K562 (cell line): ENCODE results near the gene MRPL33. TPM values are rescaled to one million over a fixed set of nuclear protein-coding genes. Genes with fewer than 3 reads are reported as not detected.

Experiments
- ATAC-seq: fragments of 200-7000 bp; cut with Tn5 transposase; 3 replicates; pipeline ENCODE4 v1.9.1; 2020; ENCODE audit warnings: moderate library complexity
- BruUV-seq: library from RNA; stranded (reverse); fragments of 400-500 nt; replicated peaks from 2 replicates; lab custom pipeline; 2021; lab: Mats Ljungman, UMichigan
- CTCF ChIA-PET: fragments of 300-600 bp; formaldehyde crosslinking; extraction: SDS; loops from one replicate; lab custom pipeline; 2021; ENCODE audit warnings: low intra/inter-chr PET ratio; lab: Yijun Ruan, JAX
- POLR2A ChIA-PET: fragments of 300-600, 350-650 bp; sonication (Branson Sonifier 250); formaldehyde crosslinking; extraction: SDS; loops from one replicate; lab custom pipeline; 2021; ENCODE audit warnings: antibody characterized with exemption, inconsistent platforms; lab: Yijun Ruan, JAX
- DNase-seq, 4 experiments: peaks; one replicate each; pipeline versions ENCODE4 v3.0.0 to v3.0.0-alpha.2; 2011 to 2018; ENCODE audit warnings: low spot score in 3 of 4, mixed read lengths in 3 of 4; ENCODE audit errors: extremely low read depth in 1 of 4
- FAIRE-seq: peaks from 2 replicates; lab custom pipeline; 2011; peaks lifted over from hg19 to GRCh38; lab: Jason Lieb, UNC
- H2AFZ ChIP-seq: 2 replicates; pipeline ENCODE4 v1.6.0; 2011; ENCODE audit warnings: low read depth, low read length, control low read depth, inconsistent platforms
- H3K27ac ChIP-seq: fragments of 200-600 bp; 3 replicates; pipeline ENCODE4 v1.8.0; 2011; ENCODE audit warnings: low read depth, mild to moderate bottlenecking, control low read depth, inconsistent platforms, low read length, moderate library complexity, mixed read lengths; ENCODE audit errors: extremely low read depth
- H3K27me3 ChIP-seq, 2 experiments: fragments of 300-600 bp in 1 of 2; 2 replicates in 1 of 2; 3 replicates in 1 of 2; pipeline versions ENCODE4 v1.6.0 to v1.8.0; 2011; ENCODE audit warnings: inconsistent platforms in 2 of 2, low read length in 2 of 2, mild to moderate bottlenecking in 1 of 2, mixed read lengths in 1 of 2, moderate library complexity in 1 of 2; ENCODE audit not compliant: control insufficient read depth in 2 of 2, insufficient read depth in 2 of 2
- H3K36me3 ChIP-seq: fragments of 300-600 bp; 3 replicates; pipeline ENCODE4 v1.8.0; 2011; ENCODE audit warnings: mild to moderate bottlenecking, low read length, inconsistent platforms; ENCODE audit not compliant: control insufficient read depth, insufficient read depth
- H3K4me1 ChIP-seq, 2 experiments: fragments of 200-600 bp in 1 of 2; replicated peaks in 1 of 2; 2 replicates in 1 of 2; 3 replicates in 1 of 2; pipeline versions ENCODE4 v1.5.1 to v1.8.0; 2011; ENCODE audit warnings: inconsistent platforms in 2 of 2, low read length in 2 of 2, mild to moderate bottlenecking in 1 of 2, mixed read lengths in 1 of 2, moderate library complexity in 1 of 2; ENCODE audit not compliant: control insufficient read depth in 2 of 2, insufficient read depth in 2 of 2
- H3K4me2 ChIP-seq: 2 replicates; pipeline ENCODE4 v1.6.1; 2011; ENCODE audit warnings: low read length, control low read depth, inconsistent platforms, mixed read lengths; ENCODE audit not compliant: insufficient read depth
- H3K4me3 ChIP-seq: fragments of 200-600 bp; sonication (generic), shearing (Covaris generic); 2 replicates; pipeline ENCODE4 v1.5.1; 2016; ENCODE audit warnings: control low read depth, inconsistent platforms
- H3K79me2 ChIP-seq: fragments of 200-600 bp; 3 replicates; pipeline ENCODE4 v1.8.0; 2011; ENCODE audit warnings: low read length, inconsistent platforms; ENCODE audit not compliant: control insufficient read depth, insufficient read depth
- H3K9ac ChIP-seq, 2 experiments: 2 replicates each; pipeline versions ENCODE4 v1.6.0 to v1.6.1; 2011; ENCODE audit warnings: low read depth in 2 of 2, low read length in 2 of 2, control low read depth in 1 of 2, inconsistent platforms in 1 of 2, mild to moderate bottlenecking in 1 of 2, mixed read lengths in 1 of 2; ENCODE audit not compliant: insufficient read depth in 1 of 2
- H3K9me1 ChIP-seq: one replicate; pipeline ENCODE4 v1.6.0; 2011; ENCODE audit warnings: inconsistent platforms, mild to moderate bottlenecking, low read length, moderate library complexity; ENCODE audit not compliant: control insufficient read depth, insufficient read depth
- H3K9me3 ChIP-seq: replicated peaks from 2 replicates; pipeline ENCODE4 v1.5.1; 2011; ENCODE audit warnings: low read depth, low read length, inconsistent platforms; ENCODE audit not compliant: control insufficient read depth, insufficient read depth
- H4K20me1 ChIP-seq: replicated peaks from 2 replicates; pipeline ENCODE4 v1.6.1; 2011; ENCODE audit warnings: low read length, inconsistent platforms, mixed read lengths; ENCODE audit not compliant: control insufficient read depth, insufficient read depth
- ELF1 ChIP-seq: fragments of 200-800 bp; sonication (Bioruptor generic); IDR thresholded peaks from 2 replicates; pipeline ENCODE4 v1.6.1; 2016; ENCODE audit warnings: missing genetic modification characterization, missing compliant biosample characterization
- GTF2A2 ChIP-seq: IDR thresholded peaks from 2 replicates; pipeline ENCODE4 v1.6.1; 2016; ENCODE audit warnings: mild to moderate bottlenecking, missing genetic modification characterization, missing compliant biosample characterization
- RBM34 ChIP-seq: fragments of 200-400 bp; formaldehyde crosslinking; IDR thresholded peaks from 2 replicates; pipeline ENCODE4 v1.6.1; 2018; ENCODE audit warnings: low read length, borderline replicate concordance; ENCODE audit not compliant: insufficient read depth
- SMARCA5 ChIP-seq: fragments of 450-650 bp; IDR thresholded peaks from 2 replicates; pipeline ENCODE4 v1.6.1; 2016
- SOX6 ChIP-seq: fragments of 450-650 bp; IDR thresholded peaks from 2 replicates; pipeline ENCODE4 v1.6.1; 2014; ENCODE audit warnings: mild to moderate bottlenecking
- ZNF408 ChIP-seq: fragments of 250-450 bp; sonication (Bioruptor Pico); IDR thresholded peaks from 2 replicates; pipeline ENCODE4 v1.4.0; 2020; ENCODE audit warnings: low read depth, mild to moderate bottlenecking, moderate library complexity
- ZNF584 ChIP-seq: fragments of 200-800 bp; sonication (Bioruptor generic); IDR thresholded peaks from 2 replicates; pipeline ENCODE4 v1.6.1; 2016; ENCODE audit warnings: low read depth, mild to moderate bottlenecking, missing genetic modification characterization, missing compliant biosample characterization
- ZSCAN29 ChIP-seq: fragments of 450-650 bp; IDR thresholded peaks from 2 replicates; pipeline ENCODE4 v1.6.1; 2017
- WGBS: fragments of 100-300 bp; shearing (Covaris generic); methylation state at CpG from one replicate; pipeline ENCODE4 v1.1.6; 2016; ENCODE audit warnings: low coverage, mixed read lengths; ENCODE audit not compliant: insufficient coverage; ENCODE audit errors: missing lambda C conversion rate; 5-methylcytosine and 5-hydroxymethylcytosine counted together
- in situ Hi-C: fragments of 300-500 bp; cut with MboI; formaldehyde crosslinking; loops from 4 replicates; pipeline ENCODE4 v1.15.0; 2018; ENCODE audit warnings: inconsistent platforms, mixed read lengths
- intact Hi-C: fragments of 100-400 bp; cut with micrococcal nuclease; formaldehyde crosslinking; loops from 2 replicates; pipeline ENCODE4 v1.14.2; 2022
- polyA plus RNA-seq, 8 experiments: library from polyadenylated mRNA; depleted of rRNA in 4 of 8; stranded (reverse) in 5 of 8; unstranded in 3 of 8; fragments of >200 nt; fragmentation: Nextera tagmentation in 2 of 8; fragmentation: Illumina TruSeq in 1 of 8; extraction: Ambion mirVana in 2 of 8; extraction: Trizol in 1 of 8; gene quantifications; 2 replicates each; pipeline versions ENCODE4 v1.2.1 to v1.2.3, GENCODE V29; 2011 to 2014; ENCODE audit warnings: inconsistent platforms in 1 of 8, missing spikeins in 1 of 8
- total RNA-seq, 7 experiments: library from RNA; depleted of rRNA in 6 of 7; stranded (reverse); fragments of >200 nt in 6 of 7; fragmentation: Illumina TruSeq in 2 of 7; extraction: Trizol in 2 of 7; gene quantifications; 2 replicates each; pipeline versions ENCODE4 v1.2.1 to v1.2.3, GENCODE V29; 2011 to 2021; ENCODE audit warnings: low replicate concordance in 1 of 7
- TF ChIP-seq, protein P1 (sequence below): fragments of 450-650 bp; IDR thresholded peaks from 2 replicates; pipeline ENCODE4 v1.6.1; 2016; ENCODE audit warnings: low read depth

Gene MRPL33
- total and polyA plus RNA-seq, 9 of the 15 experiments (the other 6 are each of a cell fraction or from before 2014, with no cell fraction given): 68.3 to 338 (median 226) TPM

DNA sequence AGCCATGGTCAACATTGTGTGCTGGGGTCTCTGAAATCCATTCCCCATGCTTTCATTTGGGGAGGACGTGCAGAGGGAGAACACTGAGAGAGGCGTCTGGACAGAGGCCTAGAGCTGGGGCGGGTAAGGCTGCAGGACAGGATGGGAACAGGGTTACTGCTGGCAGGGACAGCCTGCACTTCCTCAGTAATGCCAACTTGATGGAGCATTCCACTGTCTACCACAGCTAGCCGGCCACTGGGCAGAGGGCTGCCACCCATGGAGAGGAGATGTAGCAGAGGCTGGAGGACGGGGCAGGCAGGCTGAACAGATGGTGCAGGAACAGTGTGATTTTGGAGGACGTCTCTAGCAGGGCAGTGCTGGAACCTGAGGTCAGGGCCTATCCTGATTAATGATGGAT lies 29.3 kb downstream of the MRPL33 start (continued):
- TF ChIP-seq SOX6 (no peak), ZNF408 (CRISPR knock-in tag) (no peak), SMARCA5 (no peak)

DNA sequence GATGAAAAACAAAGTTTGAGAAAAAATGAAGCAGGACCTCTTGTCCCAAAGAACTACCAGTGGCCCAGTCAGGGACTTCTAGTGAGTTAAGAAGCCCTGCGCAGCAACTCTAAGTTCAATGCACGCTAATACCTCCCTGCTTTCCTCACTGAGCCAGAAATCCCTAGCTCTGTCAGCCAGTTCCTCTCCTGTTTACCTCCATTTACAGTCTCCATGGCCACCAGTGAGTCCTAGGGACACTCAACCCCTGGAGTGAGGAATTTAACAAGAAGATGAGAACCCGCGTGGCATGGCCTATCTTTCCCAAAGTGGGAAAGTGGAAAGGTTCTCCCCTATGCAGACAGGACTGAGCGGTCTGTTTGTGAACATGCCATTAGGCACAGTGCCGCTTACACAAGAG lies 31.0 kb downstream of the MRPL33 start:
- DNase-seq: no peak
- Histone ChIP-seq H3K79me2 (no peaks in the 10 kb centered on the region), H3K27ac (no peak overlapping the region), H3K27me3 (peaks cover 18 to 37% of the 10 kb centered on the region in 2 experiments), H3K4me1 (no peaks in the 10 kb centered on the region; a peak in 1 of 5 replicates), H4K20me1 (no peaks in the 10 kb centered on the region; the same call in 1 of the 2 replicates), H3K4me3 (no peak overlapping the region), H3K9me3 (no peaks in the 10 kb centered on the region), H3K4me2 (no peak overlapping the region), H3K9me1 (no peaks in the 10 kb centered on the region), H2AFZ (no peak overlapping the region), H3K36me3 (no peaks in the 10 kb centered on the region), H3K9ac (no peak overlapping the region)
- WGBS: 13% methylated on average over 6 of the region's 6 CpGs
- no TSS peak for BruUV-seq
- ChIA-PET POLR2A (no interaction called here), CTCF (no interaction called here)
- in situ Hi-C loops (no loop called here), intact Hi-C loops (no loop called here)
- no peak for FAIRE-seq
- no peak for ATAC-seq
- TF ChIP-seq GTF2A2 (no peak), ZNF584 (CRISPR knock-in tag) (no peak), RBM34 (no peak), ZSCAN29 (no peak), ELF1 (tag) (no peak)
- TF ChIP-seq, protein P1, sequence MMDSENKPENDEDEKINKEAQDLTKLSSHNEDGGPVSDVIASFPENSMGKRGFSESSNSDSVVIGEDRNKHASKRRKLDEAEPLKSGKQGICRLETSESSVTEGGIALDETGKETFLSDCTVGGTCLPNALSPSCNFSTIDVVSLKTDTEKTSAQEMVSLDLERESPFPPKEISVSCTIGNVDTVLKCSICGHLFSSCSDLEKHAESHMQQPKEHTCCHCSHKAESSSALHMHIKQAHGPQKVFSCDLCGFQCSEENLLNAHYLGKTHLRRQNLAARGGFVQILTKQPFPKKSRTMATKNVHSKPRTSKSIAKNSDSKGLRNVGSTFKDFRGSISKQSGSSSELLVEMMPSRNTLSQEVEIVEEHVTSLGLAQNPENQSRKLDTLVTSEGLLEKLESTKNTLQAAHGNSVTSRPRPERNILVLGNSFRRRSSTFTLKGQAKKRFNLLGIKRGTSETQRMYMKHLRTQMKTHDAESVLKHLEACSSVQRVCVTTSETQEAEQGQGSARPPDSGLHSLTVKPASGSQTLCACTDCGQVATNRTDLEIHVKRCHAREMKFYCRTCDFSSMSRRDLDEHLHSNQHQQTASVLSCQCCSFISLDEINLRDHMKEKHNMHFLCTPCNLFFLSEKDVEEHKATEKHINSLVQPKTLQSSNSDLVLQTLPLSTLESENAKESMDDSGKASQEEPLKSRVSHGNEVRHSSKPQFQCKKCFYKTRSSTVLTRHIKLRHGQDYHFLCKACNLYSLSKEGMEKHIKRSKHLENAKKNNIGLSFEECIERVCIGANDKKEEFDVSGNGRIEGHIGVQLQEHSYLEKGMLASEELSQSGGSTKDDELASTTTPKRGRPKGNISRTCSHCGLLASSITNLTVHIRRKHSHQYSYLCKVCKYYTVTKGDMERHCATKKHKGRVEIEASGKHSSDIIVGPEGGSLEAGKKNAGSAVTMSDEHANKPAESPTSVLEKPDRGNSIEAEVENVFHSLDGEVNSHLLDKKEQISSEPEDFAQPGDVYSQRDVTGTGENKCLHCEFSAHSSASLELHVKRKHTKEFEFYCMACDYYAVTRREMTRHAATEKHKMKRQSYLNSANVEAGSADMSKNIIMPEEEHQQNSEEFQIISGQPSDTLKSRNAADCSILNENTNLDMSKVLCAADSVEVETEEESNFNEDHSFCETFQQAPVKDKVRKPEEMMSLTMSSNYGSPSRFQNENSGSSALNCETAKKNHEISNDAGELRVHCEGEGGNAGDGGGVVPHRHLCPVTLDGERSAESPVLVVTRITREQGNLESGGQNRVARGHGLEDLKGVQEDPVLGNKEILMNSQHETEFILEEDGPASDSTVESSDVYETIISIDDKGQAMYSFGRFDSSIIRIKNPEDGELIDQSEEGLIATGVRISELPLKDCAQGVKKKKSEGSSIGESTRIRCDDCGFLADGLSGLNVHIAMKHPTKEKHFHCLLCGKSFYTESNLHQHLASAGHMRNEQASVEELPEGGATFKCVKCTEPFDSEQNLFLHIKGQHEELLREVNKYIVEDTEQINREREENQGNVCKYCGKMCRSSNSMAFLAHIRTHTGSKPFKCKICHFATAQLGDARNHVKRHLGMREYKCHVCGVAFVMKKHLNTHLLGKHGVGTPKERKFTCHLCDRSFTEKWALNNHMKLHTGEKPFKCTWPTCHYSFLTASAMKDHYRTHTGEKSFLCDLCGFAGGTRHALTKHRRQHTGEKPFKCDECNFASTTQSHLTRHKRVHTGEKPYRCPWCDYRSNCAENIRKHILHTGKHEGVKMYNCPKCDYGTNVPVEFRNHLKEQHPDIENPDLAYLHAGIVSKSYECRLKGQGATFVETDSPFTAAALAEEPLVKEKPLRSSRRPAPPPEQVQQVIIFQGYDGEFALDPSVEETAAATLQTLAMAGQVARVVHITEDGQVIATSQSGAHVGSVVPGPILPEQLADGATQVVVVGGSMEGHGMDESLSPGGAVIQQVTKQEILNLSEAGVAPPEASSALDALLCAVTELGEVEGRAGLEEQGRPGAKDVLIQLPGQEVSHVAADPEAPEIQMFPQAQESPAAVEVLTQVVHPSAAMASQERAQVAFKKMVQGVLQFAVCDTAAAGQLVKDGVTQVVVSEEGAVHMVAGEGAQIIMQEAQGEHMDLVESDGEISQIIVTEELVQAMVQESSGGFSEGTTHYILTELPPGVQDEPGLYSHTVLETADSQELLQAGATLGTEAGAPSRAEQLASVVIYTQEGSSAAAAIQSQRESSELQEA: no peak
